ENCODE data around the gene LARGE1.

LARGE1 gene

GRCh38 chr22:33520904-33521780, 399.1 kb downstream of the LARGE1 start:
- DNase-seq (ENCODE audit: low read depth) = no peak

- no peak for DNase-seq (ENCODE audit: low read depth)
Measured at GRCh38 chr22:33519974-33520903, 400.0 kb downstream of the LARGE1 start.

GRCh38 chr22:33519071-33519973, 401.0 kb downstream of the LARGE1 start:
- DNase-seq (ENCODE audit: low read depth) = no peak

- no peak for DNase-seq (ENCODE audit: low read depth)
Measured at GRCh38 chr22:33518405-33518804, 401.9 kb downstream of the LARGE1 start.

- DNase-seq (ENCODE audit: low read depth) = no peak
Measured at GRCh38 chr22:33515795-33516194, 404.5 kb downstream of the LARGE1 start.

GRCh38 chr22:33513388-33514338, 406.6 kb downstream of the LARGE1 start:
- DNase-seq (ENCODE audit: low read depth) = no peak

GRCh38 chr22:33512908-33513307, 407.4 kb downstream of the LARGE1 start:
- DNase-seq (ENCODE audit: low read depth) = no peak

- DNase-seq (ENCODE audit: low read depth) = no peak
Measured at GRCh38 chr22:33510429-33510904, 409.8 kb downstream of the LARGE1 start.

- no peak for DNase-seq (ENCODE audit: low read depth)
Measured at GRCh38 chr22:33504941-33505625, 415.2 kb downstream of the LARGE1 start.

GRCh38 chr22:33496112-33496511, 424.2 kb downstream of the LARGE1 start:
- DNase-seq (ENCODE audit: low read depth) = no peak

- DNase-seq (ENCODE audit: low read depth) = no peak
Measured at GRCh38 chr22:33493476-33494205, 426.6 kb downstream of the LARGE1 start.

- DNase-seq (ENCODE audit: low read depth) = no peak
Measured at GRCh38 chr22:33492210-33492651, 428.0 kb downstream of the LARGE1 start.

- DNase-seq (ENCODE audit: low read depth) = no peak
Measured at GRCh38 chr22:33487041-33487716, 433.1 kb downstream of the LARGE1 start.

GRCh38 chr22:33481550-33481949, 438.7 kb downstream of the LARGE1 start:
- no peak for DNase-seq (ENCODE audit: low read depth)

GRCh38 chr22:33477120-33478111, 442.9 kb downstream of the LARGE1 start:
- no peak for DNase-seq (ENCODE audit: low read depth)

GRCh38 chr22:33476716-33477115, 443.6 kb downstream of the LARGE1 start:
- no peak for DNase-seq (ENCODE audit: low read depth)

GRCh38 chr22:33476206-33476605, 444.1 kb downstream of the LARGE1 start:
- DNase-seq (ENCODE audit: low read depth) = no peak
